AG04450 (cell line): Measurements from ENCODE around the gene KISS1R. TPM values are rescaled to one million over a fixed set of nuclear protein-coding genes. Genes with fewer than 3 reads are reported as not detected.

ENCODE experiments used
- CTCF ChIA-PET: fragments of 300-600, 350-600 bp; formaldehyde crosslinking; extraction: SDS; loops from one replicate; lab custom pipeline; 2022; ENCODE audit warnings: antibody characterized with exemption, inconsistent platforms; lab: Charles Lee
- POLR2A ChIA-PET: fragments of 350-600 bp; formaldehyde crosslinking; extraction: SDS; loops from one replicate; lab custom pipeline; 2021; ENCODE audit warnings: antibody characterized with exemption, inconsistent platforms; lab: Yijun Ruan, JAX
- DNase-seq: peaks from one replicate; pipeline ENCODE4 v3.0.0-alpha.2; 2011; ENCODE audit warnings: low read depth, low spot score
- H3K27ac ChIP-seq: one replicate; pipeline ENCODE4 v1.5.1; 2012; ENCODE audit warnings: low read depth, low read length, control low read depth
- H3K27me3 ChIP-seq: one replicate; pipeline ENCODE4 v1.6.0; 2012; ENCODE audit warnings: low read length; ENCODE audit not compliant: control insufficient read depth, insufficient read depth
- H3K4me3 ChIP-seq: 2 replicates; pipeline ENCODE4 v1.5.1; 2011; ENCODE audit warnings: mild to moderate bottlenecking, low read depth, low read length, control low read depth
- H3K9me3 ChIP-seq: 2 replicates; pipeline ENCODE4 v1.5.1; 2012; ENCODE audit warnings: low read length; ENCODE audit not compliant: control insufficient read depth, insufficient read depth
- polyA plus RNA-seq: library from polyadenylated mRNA; depleted of rRNA; stranded (reverse); fragments of >200 nt; gene quantifications from 2 replicates; pipeline ENCODE4 v1.2.3, GENCODE V29; 2011
- TF ChIP-seq, protein P1 (sequence below): IDR thresholded peaks from 2 replicates; pipeline ENCODE4 v1.5.1; 2011; ENCODE audit warnings: low read depth, low read length, control low read depth, inconsistent platforms

The KISS1R gene
- polyA plus RNA-seq, 1 experiment: not detected

DNA sequence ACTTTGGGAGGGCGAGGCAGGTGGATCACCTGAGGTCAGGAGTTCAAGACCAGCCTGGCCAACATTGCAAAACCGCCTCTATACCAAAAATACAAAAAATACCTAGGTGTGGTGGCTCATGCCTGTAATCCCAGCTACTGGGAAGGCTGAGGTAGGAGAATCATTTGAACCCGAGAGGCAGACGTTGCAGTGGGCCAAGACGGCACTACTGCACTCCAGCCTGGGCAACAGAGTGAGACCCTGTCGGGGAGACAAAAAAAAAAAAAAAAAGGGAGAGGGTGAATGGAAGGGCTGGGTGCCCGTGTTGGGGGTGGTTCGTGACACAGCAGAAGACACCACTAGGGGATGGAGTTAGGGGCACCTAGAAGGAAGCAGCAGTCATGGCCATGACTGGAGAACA, 46.8 kb upstream of the KISS1R start:
- TF ChIP-seq, protein P1, sequence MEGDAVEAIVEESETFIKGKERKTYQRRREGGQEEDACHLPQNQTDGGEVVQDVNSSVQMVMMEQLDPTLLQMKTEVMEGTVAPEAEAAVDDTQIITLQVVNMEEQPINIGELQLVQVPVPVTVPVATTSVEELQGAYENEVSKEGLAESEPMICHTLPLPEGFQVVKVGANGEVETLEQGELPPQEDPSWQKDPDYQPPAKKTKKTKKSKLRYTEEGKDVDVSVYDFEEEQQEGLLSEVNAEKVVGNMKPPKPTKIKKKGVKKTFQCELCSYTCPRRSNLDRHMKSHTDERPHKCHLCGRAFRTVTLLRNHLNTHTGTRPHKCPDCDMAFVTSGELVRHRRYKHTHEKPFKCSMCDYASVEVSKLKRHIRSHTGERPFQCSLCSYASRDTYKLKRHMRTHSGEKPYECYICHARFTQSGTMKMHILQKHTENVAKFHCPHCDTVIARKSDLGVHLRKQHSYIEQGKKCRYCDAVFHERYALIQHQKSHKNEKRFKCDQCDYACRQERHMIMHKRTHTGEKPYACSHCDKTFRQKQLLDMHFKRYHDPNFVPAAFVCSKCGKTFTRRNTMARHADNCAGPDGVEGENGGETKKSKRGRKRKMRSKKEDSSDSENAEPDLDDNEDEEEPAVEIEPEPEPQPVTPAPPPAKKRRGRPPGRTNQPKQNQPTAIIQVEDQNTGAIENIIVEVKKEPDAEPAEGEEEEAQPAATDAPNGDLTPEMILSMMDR: no peak
- CTCF ChIA-PET: no interaction called here
- H3K27ac ChIP-seq: peak overlapping the region; percentile 94

DNA sequence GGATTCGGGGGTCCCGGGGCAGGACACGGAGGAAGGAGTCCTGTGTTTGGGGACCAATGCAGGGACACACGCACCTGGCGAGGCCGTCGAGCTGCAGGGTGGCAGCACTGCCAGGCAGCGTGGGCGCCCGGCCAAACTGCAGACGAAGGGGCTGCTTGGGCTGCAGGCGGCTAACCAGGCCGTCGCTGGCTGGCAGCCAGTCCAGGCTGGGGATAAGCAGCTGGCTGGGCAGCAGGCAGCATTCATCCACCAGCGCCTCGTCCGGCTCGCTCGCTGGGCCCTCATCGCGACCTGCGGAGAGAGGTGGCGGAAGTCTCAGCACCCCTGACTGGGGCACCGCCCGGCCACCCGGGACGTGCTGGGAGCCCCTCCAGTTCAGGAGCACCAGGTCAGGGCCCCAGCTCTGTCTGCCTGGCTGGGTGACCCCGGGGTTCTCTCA, 46.2 kb upstream of the KISS1R start:
- no peaks in the 10 kb centered on the region for H3K27me3 ChIP-seq
- no peak overlapping the region for H3K27ac ChIP-seq
- peaks cover 9% of the 10 kb centered on the region; the same call in 1 of the 2 replicates for H3K9me3 ChIP-seq
- no peak for DNase-seq
- CTCF ChIA-PET: no interaction called here
- no peak overlapping the region for H3K4me3 ChIP-seq
- TF ChIP-seq, protein P1: no peak
- POLR2A ChIA-PET: interaction anchor here (0.5 kb wide), 1 partner anchor 113 kb away, joined by 4 read pairs; the partner anchor contains the start of gene WDR18

More for the DNA sequence above, 46.8 kb upstream of the KISS1R start:
- peaks cover 7% of the 10 kb centered on the region; the same call in 1 of the 2 replicates for H3K9me3 ChIP-seq
- no peak overlapping the region for H3K4me3 ChIP-seq
- POLR2A ChIA-PET: no interaction called here
- DNase-seq: no peak
- H3K27me3 ChIP-seq: no peaks in the 10 kb centered on the region

DNA sequence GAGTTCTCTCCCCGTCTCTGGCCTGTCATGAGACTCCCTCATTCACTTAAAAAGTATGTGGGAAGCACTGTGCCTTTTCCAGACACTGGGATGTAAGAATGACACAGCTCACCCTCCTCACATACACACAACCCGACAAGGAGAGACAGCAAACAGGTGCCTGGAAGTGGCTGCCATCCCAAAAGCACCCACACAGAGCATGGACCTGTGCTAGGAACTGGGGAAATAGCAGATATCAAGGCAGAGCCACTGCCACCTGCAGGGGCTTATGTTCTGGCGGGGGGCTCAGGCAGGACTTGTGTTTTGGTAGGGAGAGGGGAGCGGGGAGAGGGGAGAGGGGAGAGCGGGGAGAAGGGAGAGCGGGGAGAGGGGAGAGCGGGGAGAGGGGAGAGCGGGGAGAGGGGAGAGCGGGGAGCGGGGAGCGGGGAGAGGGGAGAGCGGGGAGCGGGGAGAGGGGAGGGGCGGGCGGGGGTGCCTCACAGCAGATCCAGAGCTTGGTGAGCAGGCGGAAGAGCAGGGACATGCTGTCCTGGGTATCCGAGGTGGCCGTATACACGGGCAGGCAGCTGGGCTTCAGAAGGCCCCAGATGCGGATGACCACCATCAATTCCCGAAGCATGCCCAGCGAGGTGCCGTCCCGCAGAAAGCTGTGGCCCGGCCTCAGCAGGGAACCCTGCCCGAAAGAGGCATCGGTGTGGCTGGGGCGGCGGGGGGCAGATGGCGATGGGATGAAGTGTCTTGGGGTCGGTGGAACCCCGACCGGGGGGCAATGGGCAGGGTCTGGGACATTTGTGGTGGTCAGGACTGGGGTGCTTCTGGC, 45.5 kb upstream of the KISS1R start:
- H3K27ac ChIP-seq: no peak overlapping the region
- CTCF ChIA-PET: no interaction called here

DNA sequence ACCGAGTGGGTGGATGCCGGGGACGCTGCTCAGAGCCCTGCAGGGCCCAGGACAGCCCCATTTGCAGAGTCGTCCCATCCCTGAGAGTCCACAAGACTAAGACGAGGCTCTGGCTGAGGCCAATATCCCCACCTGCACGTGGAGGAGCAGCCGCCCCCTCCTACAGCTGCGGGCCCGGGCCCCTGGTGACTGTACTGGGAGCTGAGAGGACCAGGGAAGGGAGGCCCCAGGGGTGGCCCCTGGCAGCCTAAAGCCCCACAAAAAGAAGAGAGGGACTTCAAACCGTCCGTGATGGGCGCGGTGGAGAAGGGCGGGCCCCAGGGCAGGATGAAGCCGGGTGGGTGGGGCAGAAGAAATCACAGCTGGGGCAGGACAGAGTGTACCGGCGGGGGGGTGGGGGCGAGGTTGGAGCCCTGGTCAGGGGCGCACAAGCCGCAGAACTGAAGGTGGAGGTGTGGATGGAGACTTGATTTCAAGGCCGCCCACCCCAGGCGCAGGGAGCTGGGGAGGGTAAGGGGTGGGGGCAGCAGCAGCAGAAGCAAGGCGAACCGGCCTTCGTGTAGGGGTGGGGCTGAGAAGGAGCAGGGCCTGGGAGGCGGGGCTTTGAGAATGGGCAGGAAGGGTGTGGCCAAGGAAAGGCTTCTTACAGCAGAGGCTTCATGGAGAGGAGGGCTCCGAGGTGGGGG, 44.7 kb upstream of the KISS1R start:
- Histone ChIP-seq H3K27me3 (no peaks in the 10 kb centered on the region), H3K4me3 (no peak overlapping the region), H3K9me3 (peaks cover 9% of the 10 kb centered on the region; the same call in 1 of the 2 replicates), H3K27ac (no peak overlapping the region)
- TF ChIP-seq, protein P1: no peak
- CTCF ChIA-PET: no interaction called here
- POLR2A ChIA-PET: no interaction called here
- DNase-seq: no peak

More for the DNA sequence above, 45.5 kb upstream of the KISS1R start:
- TF ChIP-seq, protein P1: no peak
- POLR2A ChIA-PET: interaction anchor here (0.5 kb wide), 1 partner anchor 113 kb away, joined by 4 read pairs; the partner anchor contains the start of gene WDR18
- no peak for DNase-seq
- H3K9me3 ChIP-seq: peaks cover 9% of the 10 kb centered on the region; the same call in 1 of the 2 replicates
- H3K4me3 ChIP-seq: no peak overlapping the region
- H3K27me3 ChIP-seq: no peaks in the 10 kb centered on the region
